Measurements from ENCODE around the gene HVCN1.
A peak's percentile ranks its signal among the peaks of the same experiment; 100 is the strongest.
"Not testable (repeated sequence)": the region's sequence is repeated elsewhere in the genome, so short reads cannot be mapped to it uniquely, and the experiment has no call there.

HVCN1 gene, protein sequence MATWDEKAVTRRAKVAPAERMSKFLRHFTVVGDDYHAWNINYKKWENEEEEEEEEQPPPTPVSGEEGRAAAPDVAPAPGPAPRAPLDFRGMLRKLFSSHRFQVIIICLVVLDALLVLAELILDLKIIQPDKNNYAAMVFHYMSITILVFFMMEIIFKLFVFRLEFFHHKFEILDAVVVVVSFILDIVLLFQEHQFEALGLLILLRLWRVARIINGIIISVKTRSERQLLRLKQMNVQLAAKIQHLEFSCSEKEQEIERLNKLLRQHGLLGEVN

DNA sequence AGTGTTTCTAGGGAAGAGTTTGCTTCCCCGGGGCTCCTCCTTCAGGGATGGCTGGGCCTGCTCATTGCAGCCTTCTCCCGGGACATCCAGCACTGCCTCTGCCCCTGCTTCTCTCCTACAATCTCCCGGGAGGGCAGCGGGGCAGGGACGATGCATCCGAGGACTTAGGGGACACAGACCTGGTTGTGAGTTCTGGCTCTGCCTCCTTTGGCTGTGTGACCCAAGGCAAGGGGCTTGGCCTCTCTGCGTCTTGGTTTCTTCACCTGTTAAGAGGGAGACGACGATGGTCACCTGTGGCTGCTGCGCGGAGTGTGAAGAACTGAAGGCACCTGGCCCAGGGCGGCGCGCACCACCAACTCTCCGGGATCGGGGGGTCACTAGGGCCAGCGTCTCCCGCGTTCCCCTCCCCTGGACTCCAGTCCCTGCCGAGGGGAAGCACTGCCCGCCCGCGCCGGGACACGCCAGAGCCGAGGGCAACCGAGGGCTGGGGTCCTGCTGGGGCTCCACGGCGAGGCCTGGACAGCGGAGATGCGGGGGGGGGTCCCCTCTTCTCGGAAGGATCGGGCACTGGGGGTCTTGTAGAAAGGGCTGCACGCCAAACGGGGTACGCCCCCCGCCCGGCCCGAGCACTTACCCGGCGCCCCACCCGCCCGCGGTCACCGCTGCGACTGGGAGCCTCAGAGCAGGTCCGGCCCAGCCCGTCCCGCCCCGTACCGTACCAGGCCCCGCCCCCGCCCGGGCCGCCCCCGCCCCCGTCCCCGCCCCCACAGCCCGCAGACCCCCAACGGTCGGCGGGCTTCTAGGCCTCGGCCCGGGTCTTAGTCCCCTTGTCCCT, at the start of gene HVCN1:
Gene HVCN1, minus strand, starts transcription at position 670 of the 835 bp plus-strand sequence. CDS start 5,870 bp downstream, outside the sequence.
- DNase-seq (ENCODE audit: low read depth) = no peak

DNA sequence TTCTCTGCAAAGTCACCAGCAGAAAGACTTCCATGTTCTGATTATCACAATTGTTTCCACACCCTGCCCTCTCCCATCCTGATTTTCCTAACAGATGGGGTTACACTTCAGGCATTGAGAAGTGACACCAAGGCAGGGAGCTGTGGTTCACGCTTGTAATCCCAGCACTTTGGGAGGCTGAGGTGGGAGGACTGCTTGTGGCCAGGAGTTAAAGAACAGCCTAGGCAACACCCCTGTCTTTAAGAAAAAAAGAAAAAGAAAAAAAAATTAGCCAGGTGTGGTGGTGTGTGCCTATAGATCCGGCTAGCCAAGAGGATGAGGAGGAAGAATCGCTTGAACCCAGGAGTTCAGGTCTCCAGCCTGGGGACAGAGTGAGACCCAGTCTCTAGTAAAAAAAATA, 48.6 kb upstream of the HVCN1 start:
- DNase-seq (ENCODE audit: low read depth) = no peak

- DNase-seq (ENCODE audit: low read depth) = not testable (repeated sequence)
Measured at GRCh38 chr12:110737016-110737415, 48.1 kb upstream of the HVCN1 start.

DNA sequence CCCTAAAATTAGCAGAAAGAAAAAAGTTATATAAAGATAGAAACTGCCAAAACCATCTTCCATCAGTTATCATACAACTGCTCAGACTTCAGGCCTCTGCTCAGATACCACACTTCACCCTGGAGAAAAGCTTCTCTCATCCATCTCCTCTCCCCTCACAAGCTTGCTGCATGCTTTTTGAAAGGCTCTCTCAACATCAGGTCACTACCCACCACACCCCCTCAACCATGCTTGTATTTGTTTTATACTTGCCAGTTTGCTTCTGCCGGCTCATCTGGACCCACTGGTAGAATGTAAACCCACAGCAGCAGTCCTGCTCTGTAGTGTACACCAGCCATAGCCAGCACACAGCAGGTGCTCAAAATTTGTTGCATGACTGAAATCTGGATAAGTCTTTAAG, 45.0 kb upstream of the HVCN1 start:
- DNase-seq (ENCODE audit: low read depth) = no peak

DNA sequence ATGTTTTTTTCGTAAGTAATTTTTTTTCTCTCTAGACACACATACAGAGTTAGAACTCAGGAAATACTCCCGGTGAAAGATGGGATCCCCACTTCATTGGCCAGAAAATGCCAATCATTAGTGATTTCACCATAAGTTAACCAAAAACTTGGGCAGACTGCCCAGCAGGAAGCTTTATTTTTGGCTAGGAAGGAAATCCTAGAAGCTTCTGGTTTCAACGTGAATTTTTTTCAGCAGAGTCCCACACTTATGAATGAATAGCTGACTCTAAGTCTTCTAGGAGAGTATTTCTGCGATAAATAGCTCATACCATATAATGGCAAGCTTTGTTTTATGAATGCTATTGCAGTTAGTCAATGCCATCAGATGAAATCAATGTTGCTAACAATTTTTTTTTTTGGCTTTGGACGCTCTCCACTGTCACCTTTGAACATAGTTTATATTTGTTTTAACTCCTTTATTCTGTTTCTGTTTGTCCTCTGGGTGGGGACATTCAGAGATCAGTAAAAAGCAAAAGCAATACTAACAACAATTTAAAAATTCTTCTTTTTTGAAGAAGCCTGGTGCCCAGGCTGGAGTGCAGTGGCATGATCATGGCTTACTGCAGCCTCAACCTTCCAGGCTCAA, 44.3 kb upstream of the HVCN1 start:
- peak; percentile 24 for DNase-seq (ENCODE audit: low read depth)

DNA sequence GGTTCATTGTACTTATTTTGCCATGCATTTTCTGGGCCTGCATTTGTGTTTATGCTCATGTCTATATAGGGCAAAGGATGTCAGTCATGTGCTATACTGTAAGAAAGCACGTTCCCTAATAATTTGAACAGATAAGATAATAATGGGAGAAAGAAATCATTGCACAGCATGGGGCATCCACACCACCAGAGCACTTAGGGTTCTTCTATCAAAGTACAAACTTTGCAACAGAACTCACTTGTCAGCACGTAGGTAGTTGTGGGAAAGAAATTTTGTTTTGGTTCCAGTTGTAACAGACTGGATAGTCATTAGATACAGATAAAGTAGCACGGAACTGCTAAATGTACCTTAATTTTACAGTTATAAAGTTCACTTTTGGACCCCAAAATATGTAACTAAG, 43.7 kb upstream of the HVCN1 start:
- DNase-seq (ENCODE audit: low read depth) = no peak

GRCh38 chr12:110731479-110731878, 42.6 kb upstream of the HVCN1 start:
- DNase-seq (ENCODE audit: low read depth) = no peak

- no peak for DNase-seq (ENCODE audit: low read depth)
Measured at GRCh38 chr12:110728628-110729027, 39.7 kb upstream of the HVCN1 start.

DNA sequence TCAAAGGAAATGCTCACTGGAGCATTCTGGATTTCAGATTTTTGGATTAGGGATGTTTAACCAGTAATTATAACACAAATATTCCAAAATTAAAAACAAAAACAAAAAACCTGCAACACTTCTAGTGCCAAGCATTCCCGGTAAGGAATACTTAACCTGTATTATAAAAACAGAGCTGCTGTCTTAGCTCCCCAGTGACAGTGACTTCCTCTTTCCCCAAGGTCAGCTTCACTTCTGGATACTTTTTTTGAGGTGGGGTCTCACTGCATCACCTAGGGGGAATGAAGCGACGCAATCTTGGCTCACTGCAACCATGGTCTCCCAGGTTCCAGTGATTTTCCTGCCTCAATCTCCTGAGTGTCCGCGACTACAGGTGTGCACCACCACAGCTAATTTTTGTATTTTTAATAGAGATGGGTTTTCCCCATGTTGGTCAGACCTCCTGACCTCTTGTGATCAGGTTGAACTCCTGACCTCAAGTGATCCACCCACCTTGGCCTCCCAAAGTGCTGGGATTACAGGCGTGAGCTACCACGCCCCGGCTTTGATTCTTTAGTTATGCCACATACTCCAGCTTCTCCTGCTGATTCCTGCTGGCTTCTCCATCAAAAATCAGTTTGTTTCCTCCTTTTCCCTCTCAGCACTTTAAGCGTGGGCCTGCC, 37.9 kb upstream of the HVCN1 start:
- no peak for DNase-seq (ENCODE audit: low read depth)

DNA sequence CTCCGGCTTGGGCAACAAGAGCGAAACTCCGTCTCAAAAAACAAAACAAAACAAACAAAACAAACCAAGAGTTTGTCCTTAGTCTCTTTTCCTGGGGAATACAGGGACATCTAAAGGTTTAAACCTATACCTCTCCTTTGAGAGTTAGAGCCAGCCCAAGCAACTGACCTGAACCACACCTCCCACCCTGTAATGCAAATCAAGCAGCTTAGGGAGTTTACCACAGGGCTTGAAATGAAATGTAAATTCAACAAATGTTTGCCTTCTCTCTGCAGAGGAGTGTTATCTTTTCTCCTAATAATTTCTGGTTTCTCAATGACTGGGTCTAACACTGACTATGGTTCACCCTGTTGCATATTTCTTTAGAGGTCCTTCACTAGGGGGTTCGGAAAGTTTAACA, 37.1 kb upstream of the HVCN1 start:
- DNase-seq (ENCODE audit: low read depth) = no peak

- DNase-seq (ENCODE audit: low read depth) = no peak
Measured at GRCh38 chr12:110725267-110725666, 36.4 kb upstream of the HVCN1 start.

DNA sequence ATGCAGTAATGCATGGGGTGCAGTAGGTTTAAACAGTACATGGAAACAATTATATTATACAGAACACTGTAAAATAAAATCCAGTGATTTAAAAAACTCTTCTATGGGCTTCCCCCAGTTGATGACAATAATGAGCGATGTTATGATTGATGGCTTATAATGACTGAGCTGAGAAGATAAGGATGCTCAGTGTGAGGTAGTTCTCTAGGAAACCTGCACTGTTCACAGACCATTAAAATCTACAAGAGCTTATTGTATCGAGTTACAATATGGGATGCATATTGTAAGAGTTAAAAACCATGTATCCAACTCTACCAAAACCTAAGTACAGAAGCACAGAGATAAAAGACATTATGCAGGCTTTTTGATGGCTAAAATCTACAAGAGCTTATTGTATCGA, 34.0 kb upstream of the HVCN1 start:
- not testable (repeated sequence) for DNase-seq (ENCODE audit: low read depth)

DNA sequence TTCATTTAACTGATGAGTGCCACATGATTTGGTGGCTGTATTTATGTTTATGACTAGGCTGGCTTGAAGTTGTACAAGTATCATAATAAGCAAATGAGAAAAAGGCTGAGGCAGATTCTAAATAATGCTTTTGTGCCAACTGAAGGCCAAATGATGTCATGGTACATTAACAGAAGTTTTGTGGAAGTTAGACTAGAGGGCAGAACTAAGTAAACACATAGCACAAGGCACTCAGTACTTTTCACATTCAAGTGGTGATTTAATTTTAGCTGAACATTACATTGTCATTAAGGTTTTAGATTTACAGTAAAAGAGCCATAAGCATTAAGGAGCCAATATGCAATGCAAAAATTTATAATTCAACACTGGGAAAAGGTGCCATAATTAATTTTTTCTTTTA, 32.7 kb upstream of the HVCN1 start:
- no peak for DNase-seq (ENCODE audit: low read depth)

GRCh38 chr12:110720516-110720915, 31.6 kb upstream of the HVCN1 start:
- DNase-seq (ENCODE audit: low read depth) = no peak

- DNase-seq (ENCODE audit: low read depth) = no peak
Measured at GRCh38 chr12:110718222-110718908, 29.4 kb upstream of the HVCN1 start.

DNA sequence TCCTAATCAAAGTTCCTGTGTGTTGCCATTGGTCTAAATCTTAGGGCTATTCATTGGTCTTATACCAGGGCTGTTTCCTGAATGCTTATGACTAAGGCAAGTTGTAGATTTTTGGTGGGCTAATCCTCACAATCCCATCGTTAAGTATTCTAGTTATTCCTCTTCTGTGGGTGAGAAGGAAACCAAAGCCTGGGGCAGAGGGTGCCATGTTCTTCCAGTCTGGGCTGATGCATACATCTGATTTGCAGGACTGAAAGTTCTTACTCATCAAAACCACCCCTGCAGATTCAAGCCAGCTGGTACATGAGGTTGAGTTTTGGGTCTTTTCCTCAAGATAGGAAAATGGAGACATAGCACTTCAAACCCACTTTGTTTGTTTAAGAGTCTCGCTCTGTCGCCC, 28.1 kb upstream of the HVCN1 start:
- no peak for DNase-seq (ENCODE audit: low read depth)

DNA sequence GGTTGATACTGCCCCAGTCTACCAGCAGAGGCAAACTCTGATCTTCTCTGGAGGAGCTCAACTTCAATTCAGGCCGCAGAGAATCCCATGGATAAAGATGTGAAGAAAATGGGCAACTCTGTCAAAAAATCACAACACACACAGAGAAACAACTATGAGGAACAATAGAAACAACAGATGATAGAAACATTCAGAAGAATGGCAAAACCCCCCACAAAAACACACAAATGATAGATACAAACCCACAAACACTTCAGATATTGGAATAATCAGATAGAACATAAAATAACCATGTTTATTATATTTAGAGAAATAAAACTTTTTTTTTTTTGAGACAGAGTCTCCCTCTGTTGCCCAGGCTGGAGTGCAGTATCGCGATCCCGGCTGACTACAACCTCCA, 20.0 kb upstream of the HVCN1 start:
- DNase-seq (ENCODE audit: low read depth) = no peak

DNA sequence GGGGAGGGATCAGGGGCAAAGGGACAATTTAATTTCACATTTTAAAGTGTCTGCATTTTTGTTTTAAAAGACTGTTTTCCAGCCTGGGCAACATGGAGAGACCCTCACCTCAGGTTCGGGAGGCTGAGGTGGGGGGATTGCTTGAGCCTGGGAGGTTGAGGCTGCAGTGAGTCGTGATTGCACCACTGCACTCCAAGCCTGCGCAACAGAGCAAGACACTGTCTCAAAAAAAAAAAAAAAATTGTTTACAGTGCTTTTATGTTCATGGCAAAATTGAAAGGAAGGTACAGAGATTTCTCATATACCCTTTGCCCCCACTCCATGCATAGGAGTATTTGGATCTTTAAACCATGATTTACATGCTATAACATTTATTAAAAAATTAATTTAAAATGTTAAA, 16.4 kb upstream of the HVCN1 start:
- no peak for DNase-seq (ENCODE audit: low read depth)

- no peak for DNase-seq (ENCODE audit: low read depth)
Measured at GRCh38 chr12:110704750-110705149, 15.8 kb upstream of the HVCN1 start.

DNA sequence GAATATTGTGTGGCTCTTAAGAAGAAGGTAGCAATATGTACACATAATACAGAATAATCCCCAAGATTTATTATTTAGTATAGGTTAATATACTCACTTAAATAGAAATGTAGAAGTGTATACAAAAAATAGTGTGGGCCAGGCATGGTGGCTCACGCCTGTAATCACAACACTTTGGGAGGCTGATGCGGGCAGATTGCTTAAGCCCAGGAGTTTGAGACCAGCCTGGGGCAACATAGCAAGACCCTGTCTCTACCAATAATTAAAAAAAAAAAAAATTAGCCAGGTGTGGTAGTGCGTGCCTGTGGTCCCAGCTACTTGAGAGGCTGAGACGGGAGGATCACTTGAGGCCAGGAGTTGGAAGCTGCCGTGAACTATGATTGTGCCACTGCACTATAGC, 15.3 kb upstream of the HVCN1 start:
- no peak for DNase-seq (ENCODE audit: low read depth)

DNA sequence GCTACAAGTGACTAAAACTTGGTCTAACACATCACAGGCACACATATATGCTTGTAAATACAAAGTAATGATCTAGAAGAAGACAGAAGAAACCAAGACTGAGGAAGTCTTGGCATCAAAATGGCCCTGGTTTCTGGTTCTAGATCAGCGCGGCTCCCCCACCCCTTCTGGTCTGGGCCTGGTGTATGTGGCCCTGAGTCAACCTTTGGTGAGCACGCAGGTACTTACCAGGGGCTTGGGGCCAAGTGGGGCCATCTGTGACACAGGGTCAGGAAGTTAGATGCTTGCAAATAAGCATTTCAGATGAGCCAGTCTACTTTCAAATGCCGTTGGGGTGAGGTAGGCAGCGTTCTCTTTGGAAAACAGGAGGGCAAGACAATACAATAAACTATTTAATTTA, 13.2 kb upstream of the HVCN1 start:
- no peak for DNase-seq (ENCODE audit: low read depth)
